ENCODE data around the gene DACH1. TPM values are rescaled to one million over a fixed set of nuclear protein-coding genes. Genes with fewer than 3 reads are reported as not detected.

DACH1 gene
- total RNA-seq, 2 experiments from 2014 or later: not detected

GRCh38 chr13:71395053-71395452 is 472.0 kb downstream of the DACH1 start:
- CTCF ChIA-PET: no interaction called here
- Mint-ChIP-seq H3K4me3 (no peak overlapping the region), H3K9me3 (no peaks in the 10 kb centered on the region), H3K27me3 (ENCODE audit: low read depth) (peaks cover 6% of the 10 kb centered on the region), H3K27ac (no peak overlapping the region), H3K4me1 (ENCODE audit: low read depth) (no peaks in the 10 kb centered on the region), H3K36me3 (ENCODE audit: low read depth) (no peaks in the 10 kb centered on the region)
- intact Hi-C loops (cut with micrococcal nuclease): no loop called here
- no peak for DNase-seq

- intact Hi-C loops (cut with micrococcal nuclease): no loop called here
- no peaks in the 10 kb centered on the region for H3K36me3 Mint-ChIP-seq (ENCODE audit: low read depth)
- no peaks in the 10 kb centered on the region for H3K4me1 Mint-ChIP-seq (ENCODE audit: low read depth)
- peaks cover 6% of the 10 kb centered on the region for H3K27me3 Mint-ChIP-seq (ENCODE audit: low read depth)
- no peak overlapping the region for H3K4me3 Mint-ChIP-seq
- no peak for DNase-seq
- CTCF ChIA-PET: no interaction called here
- H3K27ac Mint-ChIP-seq: no peak overlapping the region
- H3K9me3 Mint-ChIP-seq: no peaks in the 10 kb centered on the region
Observed at GRCh38 chr13:71394176-71394575, 472.8 kb downstream of the DACH1 start.

Data from activated naive CD4-positive, alpha-beta T cell treated with anti-CD3 and anti-CD28 coated beads for 36 hours (primary cell).